DMS153 treated with DMSO at 0.1 percent for 48 hours (cell line): Measurements from ENCODE around the gene BAZ2B.
"Not testable (repeated sequence)": the region's sequence is repeated elsewhere in the genome, so short reads cannot be mapped to it uniquely, and the experiment has no call there.

Experiments used
- DNase-seq: peaks from one replicate; lab custom pipeline; 2025; ENCODE audit not compliant: unreplicated experiment; lab: John Stamatoyannopoulos, UW

BAZ2B gene

DNA sequence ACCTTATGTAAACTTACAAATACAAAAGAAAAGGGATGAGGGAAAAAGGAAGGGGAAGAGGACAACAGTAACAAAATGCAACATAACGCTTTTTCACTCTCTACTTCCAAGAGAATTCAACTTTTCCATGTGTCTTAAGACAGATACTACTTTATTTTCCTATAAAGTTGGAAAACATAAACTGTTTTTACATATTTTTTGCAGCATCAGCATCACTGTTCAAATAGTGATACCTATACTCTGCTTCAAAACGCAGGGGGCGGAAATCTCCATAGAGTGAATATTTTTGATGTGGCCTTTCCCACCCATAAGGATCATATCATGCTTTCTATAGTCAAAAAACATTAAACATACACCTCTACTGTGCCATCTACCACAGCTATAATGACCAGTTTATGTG lies 77.5 kb downstream of the BAZ2B start:
- DNase-seq = no peak

DNA sequence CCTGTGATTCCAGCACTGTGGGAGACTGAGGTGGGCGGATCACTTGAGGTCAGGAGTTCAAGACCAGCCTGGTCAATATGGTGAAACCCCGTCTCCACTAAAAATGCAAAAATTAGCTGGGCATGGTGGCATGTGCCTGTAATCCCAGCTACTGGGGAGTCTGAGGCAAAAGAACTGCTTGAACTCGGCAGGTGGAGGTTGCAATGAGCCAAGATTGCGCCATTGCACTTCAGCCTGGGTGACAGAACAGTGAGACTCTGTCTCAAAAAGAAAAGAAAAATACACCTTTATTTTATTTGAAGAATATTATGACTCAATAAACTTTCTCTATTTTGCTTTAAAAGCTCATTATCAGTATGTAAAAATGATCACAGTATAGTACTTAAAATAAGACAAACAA lies 81.1 kb downstream of the BAZ2B start:
- DNase-seq = not testable (repeated sequence)

DNA sequence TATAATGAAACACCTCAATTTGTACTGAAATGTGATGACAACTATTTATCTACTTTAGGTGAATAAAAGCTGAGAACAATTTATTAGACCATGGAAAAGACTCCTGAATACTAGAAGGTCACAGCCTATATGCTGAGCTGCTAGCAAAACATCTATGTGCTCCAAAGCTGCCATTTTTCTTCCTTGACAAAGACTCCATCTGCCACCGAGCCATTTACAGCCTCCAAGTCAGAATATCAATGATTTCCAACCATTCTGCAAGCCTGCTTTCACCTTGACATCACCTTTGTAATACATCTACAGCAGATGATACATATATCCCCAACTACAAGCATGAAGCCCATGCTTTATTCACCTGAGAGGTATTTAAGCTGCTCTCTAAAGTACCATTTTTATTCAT lies 84.9 kb downstream of the BAZ2B start:
- DNase-seq = no peak

DNA sequence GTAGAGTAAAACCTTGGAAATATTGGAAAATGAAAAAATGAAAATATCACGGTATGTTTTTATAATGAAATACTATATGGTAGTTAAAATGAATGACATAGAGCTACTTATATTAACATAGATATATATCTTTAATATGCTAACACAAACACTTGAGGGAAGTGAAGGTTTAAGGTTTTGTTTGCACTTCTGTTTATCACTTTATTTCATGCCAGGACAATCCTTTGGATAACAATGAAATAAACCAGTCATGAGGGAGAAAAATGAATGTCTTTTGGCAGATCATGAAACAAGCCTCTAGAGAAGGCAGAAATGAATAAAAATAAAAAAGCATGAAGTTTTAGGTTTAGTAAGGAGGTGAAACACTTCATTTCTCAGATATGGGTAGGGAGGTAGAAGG lies 89.9 kb downstream of the BAZ2B start:
- DNase-seq = no peak

DNA sequence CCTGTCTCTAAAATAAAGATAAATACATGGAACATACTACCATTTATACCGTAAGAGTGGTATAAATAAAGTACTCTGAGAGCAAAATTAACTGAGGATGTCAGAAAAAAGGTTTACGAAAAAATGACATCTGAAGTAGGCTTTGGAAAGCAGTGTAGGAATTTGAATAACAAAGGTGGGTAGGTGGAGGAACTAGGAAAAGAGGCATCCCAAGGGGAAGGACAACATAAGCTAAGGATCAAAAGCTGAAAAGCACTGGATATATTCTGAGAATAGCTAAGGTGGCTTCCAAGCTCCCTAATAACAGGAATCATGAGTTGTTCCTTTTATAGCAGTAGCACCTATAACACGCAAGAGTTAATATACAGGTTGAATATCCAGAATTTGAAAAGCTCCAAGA lies 91.3 kb downstream of the BAZ2B start:
- no peak for DNase-seq

DNA sequence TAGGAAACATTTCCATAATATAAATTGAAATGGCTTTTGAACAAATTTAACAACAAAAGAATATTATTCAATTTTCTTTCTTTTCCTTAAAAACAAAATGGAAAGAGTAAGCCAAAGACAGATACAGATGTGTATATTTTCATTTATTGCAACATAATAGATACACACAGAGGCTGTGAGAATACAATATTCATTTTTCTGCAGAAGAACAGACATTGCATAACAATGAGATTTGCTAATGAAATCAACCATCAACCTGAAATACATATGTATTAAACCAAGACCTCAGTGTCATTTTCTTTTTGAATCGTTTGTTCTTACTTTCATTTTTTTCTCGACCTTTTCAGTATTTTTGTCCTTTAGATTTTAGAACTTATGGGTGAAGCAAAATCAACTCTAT lies 95.1 kb downstream of the BAZ2B start:
- DNase-seq = no peak

DNA sequence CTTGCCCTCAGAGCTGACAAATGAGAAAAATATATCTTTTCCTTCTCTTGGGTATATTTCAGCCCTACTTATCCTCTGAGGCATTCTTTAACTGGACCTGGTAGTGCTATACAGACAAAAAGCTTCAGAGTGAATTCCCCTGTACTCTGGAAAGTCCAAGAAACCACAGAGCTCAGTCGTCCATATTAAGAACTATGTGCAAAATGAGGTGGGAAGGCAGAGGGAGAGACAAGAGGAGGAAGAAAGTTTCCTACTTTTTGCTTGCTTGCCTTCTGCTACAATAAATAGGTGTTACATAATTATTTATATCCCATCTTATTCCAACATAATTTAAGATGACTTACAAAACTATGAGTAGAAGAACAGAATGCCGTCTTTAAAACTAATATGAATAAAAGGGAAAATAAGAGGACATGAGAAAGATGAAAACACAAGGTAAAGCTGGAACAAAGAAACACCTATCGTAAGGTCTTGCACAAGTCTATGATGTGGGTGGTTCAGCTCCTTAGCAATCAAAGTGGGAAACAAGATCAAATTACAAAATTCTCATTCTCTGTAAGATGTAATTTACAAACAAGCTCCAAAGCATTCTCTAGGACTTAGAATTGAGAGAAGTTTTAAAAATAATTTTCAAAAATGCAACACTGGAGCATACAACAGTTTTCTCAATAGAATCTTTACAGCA lies 97.9 kb downstream of the BAZ2B start:
- DNase-seq = no peak

DNA sequence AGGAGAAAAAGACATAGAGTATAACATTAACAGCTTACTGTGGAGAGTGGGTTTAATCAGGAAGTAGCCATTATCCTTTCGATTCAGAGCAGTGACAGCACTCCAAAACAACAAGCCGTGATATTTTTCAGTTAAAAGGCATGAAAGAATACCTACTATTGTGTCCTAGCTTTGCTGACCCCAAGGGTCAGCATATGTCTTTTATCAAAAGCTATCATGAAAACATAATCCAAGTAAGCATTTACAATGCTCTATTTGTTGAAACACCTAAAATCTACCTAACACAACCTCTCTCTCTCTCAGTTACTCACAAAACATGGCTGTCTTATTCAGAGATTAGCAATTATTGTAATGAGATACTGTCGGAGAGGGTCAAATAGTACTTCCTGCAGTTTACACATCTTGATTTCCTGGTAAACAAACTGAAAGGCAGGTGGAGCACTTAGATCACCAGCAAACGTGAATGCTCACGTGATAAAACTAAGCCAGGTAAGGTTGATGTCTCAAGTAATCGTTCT lies 100.0 kb downstream of the BAZ2B start:
- DNase-seq = peak; percentile 95

DNA sequence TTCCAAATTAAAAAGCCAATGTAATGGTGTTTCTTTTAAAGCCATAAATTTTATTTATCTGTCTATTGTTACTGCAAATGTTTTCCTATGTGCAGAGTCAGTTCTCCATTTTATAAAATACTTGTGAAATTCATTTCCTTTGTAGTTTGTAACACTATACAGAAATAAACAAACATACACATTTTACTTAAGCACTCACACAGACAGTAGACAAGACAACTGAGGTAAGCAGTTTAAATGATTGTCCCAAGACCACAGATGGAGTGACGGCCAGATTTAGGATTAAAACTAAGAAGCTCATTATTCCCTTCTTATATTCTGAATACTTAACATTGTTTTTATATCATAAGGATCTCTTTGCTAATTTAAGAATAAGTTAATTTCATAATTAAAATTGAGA lies 100.9 kb downstream of the BAZ2B start:
- DNase-seq = no peak

DNA sequence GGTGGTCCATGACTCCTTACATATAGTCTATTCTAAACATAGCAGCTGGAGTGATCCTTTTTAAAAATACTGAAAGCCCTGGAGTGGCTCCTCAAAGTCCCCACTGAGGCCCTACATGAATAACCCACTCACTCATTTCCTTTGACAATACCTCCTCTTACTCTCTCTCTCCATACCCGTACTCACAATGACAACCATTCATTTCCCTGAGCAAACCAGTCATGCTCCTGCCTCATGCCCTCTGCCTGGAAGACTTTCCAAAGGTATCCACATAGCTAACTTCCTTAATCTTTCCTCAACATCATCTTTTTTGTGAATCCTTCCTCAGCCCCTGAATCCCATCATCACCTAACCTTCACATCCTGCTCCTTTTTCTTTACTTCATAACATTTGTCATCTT lies 102.6 kb downstream of the BAZ2B start:
- no peak for DNase-seq

DNA sequence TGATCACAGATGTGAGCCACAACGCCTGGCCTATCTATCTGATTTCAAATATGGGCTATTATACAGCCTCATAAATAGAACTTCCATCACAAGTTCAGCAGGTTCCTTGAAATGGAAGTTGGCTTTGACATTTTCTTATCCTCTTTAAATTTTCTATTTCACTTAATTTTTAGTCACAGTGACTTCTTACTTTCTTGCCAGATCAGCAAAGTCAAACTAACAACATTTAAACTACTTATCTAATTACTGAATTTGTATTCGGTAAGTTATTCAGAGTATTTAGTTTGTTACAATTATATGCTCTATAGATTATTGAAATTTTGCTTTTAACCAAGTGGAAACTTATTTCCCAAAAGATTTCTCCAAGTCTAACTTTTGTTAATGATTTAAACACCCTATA lies 108.2 kb downstream of the BAZ2B start:
- DNase-seq = no peak

DNA sequence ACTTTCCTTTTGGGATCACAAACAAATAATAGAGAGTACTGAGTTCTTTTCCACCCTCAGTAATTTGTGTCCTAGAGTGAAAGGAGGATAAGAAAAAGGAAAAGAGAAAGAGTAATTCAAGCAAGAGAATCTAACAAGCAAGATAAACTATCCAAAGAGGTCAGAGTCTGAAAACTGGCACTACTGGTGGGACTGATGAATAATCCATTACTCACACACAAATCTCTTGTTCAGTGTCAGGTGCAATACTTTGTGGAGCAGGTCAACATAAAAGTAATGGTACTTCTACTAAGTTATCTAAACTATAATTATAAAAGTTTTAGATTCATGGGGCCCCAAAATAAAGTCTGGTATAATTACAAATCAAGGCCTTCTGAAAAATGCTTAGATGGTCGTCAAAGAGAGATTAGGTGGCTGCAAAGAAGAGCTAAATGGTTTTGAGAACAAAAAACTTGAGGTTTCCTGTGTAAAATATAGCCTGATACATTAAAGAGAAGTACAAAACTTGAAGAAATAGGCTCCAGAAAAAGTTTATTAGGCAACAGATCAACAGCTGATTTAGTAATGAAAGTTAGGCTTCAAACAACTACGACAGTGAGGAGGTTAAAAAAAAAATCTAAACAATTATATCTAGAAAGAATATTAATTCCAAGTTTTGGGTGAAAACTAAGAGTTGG lies 109.4 kb downstream of the BAZ2B start:
- no peak for DNase-seq

DNA sequence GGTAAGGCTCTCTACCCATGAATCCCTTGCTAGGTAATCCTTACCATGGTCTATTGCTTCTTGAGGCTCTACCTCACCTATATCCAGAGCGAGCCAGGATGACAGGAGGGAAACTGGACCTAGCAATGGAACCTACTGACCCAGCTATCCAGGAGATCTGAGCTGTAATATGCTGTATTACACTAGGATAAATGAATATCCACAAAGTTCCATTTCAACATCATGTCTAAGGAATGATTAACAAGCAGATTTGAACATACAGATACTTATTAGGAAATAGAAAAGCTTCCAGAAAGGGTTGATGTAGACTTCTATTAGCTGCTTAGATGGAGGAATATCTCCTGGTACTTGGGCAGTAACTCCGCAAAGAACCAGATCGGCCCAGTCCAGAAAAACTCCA lies 110.1 kb downstream of the BAZ2B start:
- no peak for DNase-seq

DNA sequence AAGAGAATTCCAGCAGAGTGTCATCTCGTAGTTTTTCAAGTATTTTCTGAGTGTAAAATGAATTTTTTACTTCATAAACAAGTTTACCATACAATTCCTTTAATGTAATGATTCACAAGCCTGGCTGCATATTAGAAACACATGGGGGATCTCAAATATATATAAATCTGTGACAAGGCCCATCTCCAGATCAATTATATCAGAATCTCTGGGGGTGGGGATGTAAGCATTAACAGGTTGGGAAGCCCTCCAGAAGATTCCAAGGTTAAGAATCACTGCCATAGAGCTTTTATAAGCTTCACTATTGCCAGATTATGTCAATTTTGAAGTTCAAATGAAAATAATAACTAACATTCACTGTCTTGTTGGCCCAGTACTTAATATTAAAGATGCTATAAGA lies 111.2 kb downstream of the BAZ2B start:
- no peak for DNase-seq

DNA sequence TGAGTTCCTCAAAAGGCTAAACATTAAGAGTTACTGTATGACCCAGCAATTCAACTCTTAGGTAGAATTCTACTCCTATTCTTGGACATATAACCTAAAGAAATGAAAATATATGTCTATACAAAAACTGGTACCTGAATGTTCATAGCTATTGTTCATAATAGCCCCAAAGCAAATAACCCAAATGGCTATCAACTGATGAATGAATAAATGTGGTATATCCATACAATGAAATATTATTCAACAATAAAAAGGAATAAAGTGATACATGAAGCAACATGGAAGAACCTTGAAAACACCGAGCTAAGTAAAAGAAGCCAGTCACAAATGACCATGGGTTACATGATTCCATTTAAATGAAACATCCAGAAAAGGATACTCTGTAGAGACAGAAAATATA lies 114.6 kb downstream of the BAZ2B start:
- no peak for DNase-seq

DNA sequence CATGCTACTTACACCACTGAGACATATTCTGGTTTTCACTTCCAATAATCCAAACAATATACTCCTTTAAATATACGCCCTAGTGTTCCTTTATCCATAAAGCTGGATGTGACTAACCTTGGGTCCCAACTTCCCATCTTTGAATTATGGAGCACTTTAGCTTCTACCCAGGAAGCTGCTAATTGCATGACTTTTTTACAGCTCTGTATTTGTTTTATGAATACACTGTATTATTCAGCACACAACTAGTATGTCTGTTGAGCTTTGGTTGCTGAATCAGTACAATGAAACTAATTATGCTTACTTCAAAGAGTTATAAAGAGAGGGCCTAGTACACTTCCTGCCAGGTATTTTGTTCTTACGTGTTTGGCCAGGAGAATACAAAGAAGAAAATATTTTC lies 118.5 kb downstream of the BAZ2B start:
- DNase-seq = no peak

DNA sequence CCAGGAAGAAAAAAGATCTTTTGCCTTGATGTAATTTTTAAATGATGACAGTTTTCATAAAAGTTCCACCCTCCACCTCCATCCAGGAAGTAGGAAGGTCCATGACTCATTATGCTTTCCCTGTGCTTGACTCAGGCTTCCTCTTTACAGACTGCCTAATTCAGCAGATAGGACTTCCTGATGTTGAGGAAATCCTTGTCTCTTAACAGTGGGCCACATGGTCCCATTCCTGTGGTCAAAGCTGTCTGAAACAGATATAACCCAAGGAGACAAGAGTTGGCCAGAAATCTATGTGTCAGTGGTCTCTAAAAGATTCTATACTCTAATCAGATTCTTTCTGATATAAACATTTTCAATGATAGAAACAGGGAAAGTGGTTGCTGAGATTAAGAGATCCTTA lies 119.1 kb downstream of the BAZ2B start:
- no peak for DNase-seq

DNA sequence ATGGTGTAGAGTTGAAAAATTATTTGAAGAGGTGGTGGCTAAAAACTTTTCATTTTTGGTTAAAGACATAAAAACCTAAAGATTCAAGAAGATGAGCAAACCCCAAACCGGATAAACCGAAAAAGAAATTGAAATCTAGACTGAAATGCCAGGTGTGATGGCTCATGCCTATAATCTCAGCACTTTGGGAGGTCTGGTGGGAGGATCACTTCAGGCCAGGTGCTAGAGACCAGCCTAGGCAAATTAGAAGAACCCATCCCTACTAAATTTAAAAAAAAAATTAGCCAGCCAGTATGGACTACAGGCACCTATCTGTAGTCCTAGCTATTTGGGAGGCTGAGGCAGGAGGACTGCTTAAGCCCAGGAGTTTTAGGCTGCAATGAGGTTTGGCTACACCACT lies 126.9 kb downstream of the BAZ2B start:
- no peak for DNase-seq

DNA sequence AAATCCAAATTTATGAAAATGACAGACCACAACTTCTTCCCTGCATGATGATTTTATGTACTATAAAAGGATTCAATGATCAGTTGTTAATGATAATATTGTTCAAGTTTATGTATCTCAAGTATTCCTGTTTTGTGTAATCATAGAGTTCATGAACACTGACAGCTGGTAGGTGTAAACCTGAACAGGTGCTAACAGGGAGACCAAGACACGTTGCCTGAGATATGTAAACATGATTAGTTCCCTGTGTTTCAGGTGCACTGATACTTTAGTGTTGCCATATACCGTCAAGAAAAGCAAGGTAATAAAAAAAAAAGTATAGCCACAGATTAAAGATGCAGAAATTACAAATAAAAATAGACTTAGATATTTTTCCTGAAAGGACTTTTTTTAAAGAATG lies 131.8 kb downstream of the BAZ2B start:
- DNase-seq = peak; percentile 26

DNA sequence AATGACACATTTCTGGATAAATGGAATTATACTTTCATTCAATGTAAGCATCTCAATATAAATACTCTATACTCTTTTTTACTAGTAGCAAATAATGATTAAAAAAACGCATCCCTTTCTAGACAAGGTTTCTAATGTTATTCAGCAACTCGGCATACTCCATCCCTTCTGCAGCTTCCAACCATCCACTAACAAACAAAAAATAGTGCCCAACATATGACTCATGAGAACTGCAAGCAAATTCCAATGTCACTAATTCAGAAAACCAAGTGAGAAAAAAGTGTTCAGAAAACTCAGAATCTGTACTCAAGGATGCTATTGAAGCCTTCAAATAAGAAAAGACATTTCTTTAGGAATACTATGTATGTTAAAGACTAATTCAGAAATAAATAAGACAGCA lies 140.0 kb downstream of the BAZ2B start:
- DNase-seq = no peak

DNA sequence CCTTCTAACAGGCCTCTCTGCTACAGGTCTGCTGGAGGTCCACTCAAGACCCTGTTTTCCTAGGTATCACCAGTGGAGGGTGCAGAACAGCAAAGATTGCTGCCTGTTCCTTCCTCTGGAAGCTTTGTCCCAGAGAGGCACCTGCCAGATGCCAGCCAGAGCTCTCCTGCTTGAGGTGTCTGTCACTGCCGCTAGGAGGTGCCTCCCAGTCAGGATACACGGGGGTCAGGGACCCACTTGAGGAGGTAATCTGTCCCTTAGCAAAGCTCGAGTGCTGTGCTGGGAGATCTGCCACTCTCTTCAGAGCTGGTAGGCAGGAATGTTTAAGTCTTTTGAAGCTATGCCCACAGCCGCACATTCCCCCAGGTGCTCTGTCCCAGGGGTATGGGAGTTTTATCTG lies 140.6 kb downstream of the BAZ2B start:
- no peak for DNase-seq

DNA sequence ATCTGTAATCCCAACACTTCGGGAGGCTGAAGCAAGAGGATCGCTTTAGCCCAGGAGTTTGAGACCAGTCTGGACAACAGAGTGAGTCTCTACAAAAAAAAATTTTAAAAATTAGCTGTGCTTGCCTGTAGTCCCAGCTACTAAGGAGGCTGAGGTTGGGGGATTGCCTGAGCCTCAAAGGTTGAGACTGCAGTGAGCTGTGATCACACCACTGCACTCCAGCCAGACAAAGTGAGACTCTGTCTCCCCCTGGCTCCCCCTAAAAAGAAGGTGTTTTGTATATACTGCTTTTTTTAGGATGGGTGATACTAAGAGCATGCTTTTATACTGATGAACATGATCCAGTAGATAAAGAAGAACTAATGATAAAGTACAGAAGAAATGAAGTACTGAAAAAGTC lies 145.0 kb downstream of the BAZ2B start:
- no peak for DNase-seq

DNA sequence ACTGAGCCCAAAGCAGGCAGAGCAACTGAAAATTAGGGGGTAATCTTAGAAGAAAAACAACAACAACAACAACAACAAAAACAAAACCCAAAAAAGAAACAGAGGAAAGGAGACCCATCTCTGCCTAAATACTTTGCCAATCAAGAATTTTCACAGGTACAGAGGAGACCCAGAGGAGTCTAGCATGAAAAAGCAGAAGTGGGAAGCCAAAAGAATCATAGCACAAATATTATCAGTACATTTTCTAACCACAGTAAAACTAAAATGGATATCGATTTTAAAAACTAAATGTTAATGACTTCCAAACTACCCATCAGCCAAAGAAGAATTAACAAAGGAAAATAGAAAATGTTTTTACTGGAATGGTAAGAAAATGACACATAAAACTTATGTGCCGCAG lies 148.1 kb downstream of the BAZ2B start:
- no peak for DNase-seq
